Mucosa of descending colon (tissue), 3 donors: ENCODE data around the gene RER1. TPM values are rescaled to one million over a fixed set of nuclear protein-coding genes. Genes with fewer than 3 reads are reported as not detected.

Source experiments
- ATAC-seq: fragments of 200-7000 bp; cut with Tn5 transposase; one replicate; pipeline ENCODE4 v1.9.1; 2020; ENCODE audit warnings: mild to moderate bottlenecking, moderate library complexity
- DNase-seq, 3 donors: peaks; one replicate each; pipeline ENCODE4 v3.0.0-alpha.2; 2020
- H3K36me3 ChIP-seq: fragments of 200-600 bp; one replicate; pipeline ENCODE4 v1.8.0; 2021; ENCODE audit warnings: low read depth, mild to moderate bottlenecking
- H3K4me1 ChIP-seq: fragments of 200-600 bp; one replicate; pipeline ENCODE4 v1.8.0; 2021; ENCODE audit warnings: low read depth, mild to moderate bottlenecking
- H3K4me3 ChIP-seq: fragments of 200-600 bp; one replicate; pipeline ENCODE4 v1.8.0; 2021; ENCODE audit warnings: mild to moderate bottlenecking
- H3K9me3 ChIP-seq: fragments of 200-600 bp; one replicate; pipeline ENCODE4 v1.8.0; 2021; ENCODE audit warnings: mild to moderate bottlenecking
- intact Hi-C, 2 donors: fragments of 100-400 bp; cut with DNase I in 1 of 2; cut with micrococcal nuclease in 1 of 2; formaldehyde crosslinking; loops; one replicate each; pipeline versions ENCODE4 v1.11.0 to v1.11.1; 2022; cut with DNase I, micrococcal nuclease
- total RNA-seq, 3 donors: library from RNA; stranded (reverse); fragmentation: NEBNext Ultra II Directional in 2 of 3; extraction: Animal tissue kit (Norgen Biotek cat#: 25700) in 2 of 3; gene quantifications; one replicate each; pipeline versions ENCODE4 v1.2.1 to v1.2.4, GENCODE V29; 2021 to 2023
- TF ChIP-seq, protein P1 (sequence below): fragments of 200-600 bp; IDR thresholded peaks from one replicate; pipeline ENCODE4 v1.8.0; 2022; ENCODE audit warnings: antibody characterized with exemption, mild to moderate bottlenecking
- donor health status: DM: no; HTN: no; CAD: no; lungs with moderate emphysema.
- donor health status: DM: no; HTN: no; CAD: no.
- donor health status: DM: no; HTN: yes; CAD: no.

RER1 gene
- total RNA-seq, 3 donors from 2014 or later: 151 to 217 (median 193) TPM

- Histone ChIP-seq H3K4me1 (no peaks in the 10 kb centered on the region), H3K4me3 (no peak overlapping the region), H3K36me3 (no peaks in the 10 kb centered on the region), H3K9me3 (no peaks in the 10 kb centered on the region)
- DNase-seq (no peak), ATAC-seq (no peak)
- intact Hi-C loops: no loop called here
- TF ChIP-seq, protein P1, sequence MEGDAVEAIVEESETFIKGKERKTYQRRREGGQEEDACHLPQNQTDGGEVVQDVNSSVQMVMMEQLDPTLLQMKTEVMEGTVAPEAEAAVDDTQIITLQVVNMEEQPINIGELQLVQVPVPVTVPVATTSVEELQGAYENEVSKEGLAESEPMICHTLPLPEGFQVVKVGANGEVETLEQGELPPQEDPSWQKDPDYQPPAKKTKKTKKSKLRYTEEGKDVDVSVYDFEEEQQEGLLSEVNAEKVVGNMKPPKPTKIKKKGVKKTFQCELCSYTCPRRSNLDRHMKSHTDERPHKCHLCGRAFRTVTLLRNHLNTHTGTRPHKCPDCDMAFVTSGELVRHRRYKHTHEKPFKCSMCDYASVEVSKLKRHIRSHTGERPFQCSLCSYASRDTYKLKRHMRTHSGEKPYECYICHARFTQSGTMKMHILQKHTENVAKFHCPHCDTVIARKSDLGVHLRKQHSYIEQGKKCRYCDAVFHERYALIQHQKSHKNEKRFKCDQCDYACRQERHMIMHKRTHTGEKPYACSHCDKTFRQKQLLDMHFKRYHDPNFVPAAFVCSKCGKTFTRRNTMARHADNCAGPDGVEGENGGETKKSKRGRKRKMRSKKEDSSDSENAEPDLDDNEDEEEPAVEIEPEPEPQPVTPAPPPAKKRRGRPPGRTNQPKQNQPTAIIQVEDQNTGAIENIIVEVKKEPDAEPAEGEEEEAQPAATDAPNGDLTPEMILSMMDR: no peak
These were observed 51.0 kb downstream of the RER1 start for GRCh38 chr1:2442661-2443060.

- Histone ChIP-seq H3K36me3 (no peaks in the 10 kb centered on the region), H3K9me3 (no peaks in the 10 kb centered on the region), H3K4me3 (no peak overlapping the region), H3K4me1 (no peaks in the 10 kb centered on the region)
- no peak for ATAC-seq
- intact Hi-C loops: no loop called here
- no peak for DNase-seq
- TF ChIP-seq, protein P1: no peak
These were observed 51.9 kb downstream of the RER1 start for GRCh38 chr1:2443277-2444137.

DNA sequence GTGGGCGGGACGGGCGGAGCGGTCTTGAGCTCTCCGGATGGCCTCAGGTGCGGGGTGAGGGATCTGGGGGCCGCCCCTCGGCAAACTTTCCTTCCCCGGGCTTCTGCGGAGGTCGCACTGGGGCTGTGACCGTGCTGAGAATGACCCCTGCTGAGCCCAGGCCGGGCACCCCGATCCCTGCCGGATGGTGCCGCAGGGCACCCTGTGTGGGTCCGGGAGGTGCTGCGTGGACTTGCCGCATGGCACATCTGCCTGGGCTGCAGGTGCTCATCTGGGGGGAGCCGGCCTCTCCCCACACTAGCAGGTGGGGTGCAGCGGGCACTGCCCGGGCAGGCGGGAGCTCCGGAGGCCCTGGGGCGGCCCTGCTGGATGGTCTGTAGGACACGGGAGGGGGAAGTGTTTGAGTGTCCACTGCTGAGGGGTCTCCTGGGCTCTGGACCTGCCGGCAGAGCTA is 52.5 kb downstream of the RER1 start:
- H3K4me1 ChIP-seq: no peaks in the 10 kb centered on the region
- TF ChIP-seq, protein P1: no peak
- H3K36me3 ChIP-seq: no peaks in the 10 kb centered on the region
- no peaks in the 10 kb centered on the region for H3K9me3 ChIP-seq
- ATAC-seq: no peak
- intact Hi-C loops: no loop called here
- DNase-seq: no peak
- H3K4me3 ChIP-seq: no peak overlapping the region

GRCh38 chr1:2445162-2445822 is 53.7 kb downstream of the RER1 start:
- ATAC-seq: no peak

GRCh38 chr1:2445823-2446215 is 54.2 kb downstream of the RER1 start:
- DNase-seq (no peak), ATAC-seq (no peak)
- TF ChIP-seq, protein P1: no peak
- no peak overlapping the region for H3K4me3 ChIP-seq
- no peaks in the 10 kb centered on the region for H3K9me3 ChIP-seq
- intact Hi-C loops: no loop called here
- no peaks in the 10 kb centered on the region for H3K36me3 ChIP-seq
- no peaks in the 10 kb centered on the region for H3K4me1 ChIP-seq

More at GRCh38 chr1:2445162-2445822, 53.7 kb downstream of the RER1 start:
- no peak for DNase-seq
- H3K4me3 ChIP-seq: no peak overlapping the region
- intact Hi-C loops: no loop called here
- TF ChIP-seq, protein P1: no peak
- H3K36me3 ChIP-seq: no peaks in the 10 kb centered on the region
- H3K9me3 ChIP-seq: no peaks in the 10 kb centered on the region
- H3K4me1 ChIP-seq: no peaks in the 10 kb centered on the region
